ENCODE data around the gene CABP7.

CABP7 gene

DNA sequence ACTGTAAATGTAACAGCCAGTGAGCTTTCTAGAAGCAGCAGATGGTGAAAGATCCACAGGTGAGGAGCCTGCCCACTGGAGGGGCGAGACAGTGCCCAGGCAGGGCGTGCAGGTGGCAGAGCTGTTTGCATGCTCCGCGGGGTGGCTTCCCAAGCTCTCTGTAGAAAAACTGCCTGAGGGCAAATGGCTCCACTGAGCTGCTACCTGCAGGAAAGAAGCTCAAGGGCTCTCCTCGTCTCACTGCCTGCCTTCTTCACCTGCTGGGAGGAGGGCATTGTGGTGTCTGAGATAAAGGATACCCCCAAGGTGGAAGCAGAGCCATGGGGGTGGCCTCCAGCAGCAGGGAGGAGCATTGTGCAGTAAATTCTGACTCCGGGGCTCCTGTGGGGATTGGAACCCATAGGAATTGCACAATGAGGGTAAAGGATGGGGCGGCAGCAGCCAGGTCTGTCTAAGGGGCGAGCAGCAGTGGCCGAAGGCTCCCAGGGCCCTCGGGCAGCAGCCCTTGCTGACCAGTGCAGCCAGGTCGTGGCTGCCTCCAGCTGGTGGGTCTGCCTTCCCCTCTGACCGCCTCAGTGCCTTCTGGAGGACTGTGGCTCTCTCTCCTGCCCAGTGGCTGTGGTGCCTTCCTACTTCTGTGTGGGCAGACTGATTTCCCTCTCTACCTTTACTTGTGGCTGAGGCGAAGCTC, 28.0 kb upstream of the CABP7 start:
- H3K36me3 ChIP-seq (ENCODE audit: insufficient read depth, low read length) = peaks cover 25% of the 10 kb centered on the region
- no peaks in the 10 kb centered on the region for H3K4me1 ChIP-seq (ENCODE audit: insufficient read depth, low read length, severe bottlenecking)
- H4K20me1 ChIP-seq (ENCODE audit: insufficient read depth, low read length) = no peaks in the 10 kb centered on the region

DNA sequence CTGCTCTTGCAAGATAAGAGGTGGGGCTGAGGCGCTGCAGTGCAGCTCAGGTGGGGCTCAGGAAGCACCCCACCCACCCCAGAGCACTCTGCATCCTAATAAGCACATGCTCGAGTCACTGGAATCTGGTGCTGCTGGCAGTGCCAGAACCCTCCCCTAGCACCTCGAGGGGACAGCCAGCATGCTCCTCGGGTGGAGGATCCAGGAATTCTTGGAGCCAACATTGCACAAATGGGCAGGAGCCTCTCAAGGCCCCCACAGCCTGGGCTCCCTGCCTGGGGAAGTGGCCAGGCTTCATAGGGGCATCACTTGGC, 27.5 kb upstream of the CABP7 start:
- peaks cover 24% of the 10 kb centered on the region for H3K36me3 ChIP-seq (ENCODE audit: insufficient read depth, low read length)
- no peak overlapping the region for H2AFZ ChIP-seq (ENCODE audit: low read length)
- H3K4me3 ChIP-seq (ENCODE audit: low read depth, low read length, poor library complexity, severe bottlenecking) = no peak overlapping the region
- no peaks in the 10 kb centered on the region for H4K20me1 ChIP-seq (ENCODE audit: insufficient read depth, low read length)
- H3K4me1 ChIP-seq (ENCODE audit: insufficient read depth, low read length, severe bottlenecking) = no peaks in the 10 kb centered on the region
- H3K9me2 ChIP-seq (ENCODE audit: low read depth, low read length) = no peaks in the 10 kb centered on the region
- TF ChIP-seq EZH2 (IDR thresholded peaks at IDR 0.05; ENCODE audit: borderline replicate concordance, low read length) = no peak
- TF ChIP-seq, protein P1, sequence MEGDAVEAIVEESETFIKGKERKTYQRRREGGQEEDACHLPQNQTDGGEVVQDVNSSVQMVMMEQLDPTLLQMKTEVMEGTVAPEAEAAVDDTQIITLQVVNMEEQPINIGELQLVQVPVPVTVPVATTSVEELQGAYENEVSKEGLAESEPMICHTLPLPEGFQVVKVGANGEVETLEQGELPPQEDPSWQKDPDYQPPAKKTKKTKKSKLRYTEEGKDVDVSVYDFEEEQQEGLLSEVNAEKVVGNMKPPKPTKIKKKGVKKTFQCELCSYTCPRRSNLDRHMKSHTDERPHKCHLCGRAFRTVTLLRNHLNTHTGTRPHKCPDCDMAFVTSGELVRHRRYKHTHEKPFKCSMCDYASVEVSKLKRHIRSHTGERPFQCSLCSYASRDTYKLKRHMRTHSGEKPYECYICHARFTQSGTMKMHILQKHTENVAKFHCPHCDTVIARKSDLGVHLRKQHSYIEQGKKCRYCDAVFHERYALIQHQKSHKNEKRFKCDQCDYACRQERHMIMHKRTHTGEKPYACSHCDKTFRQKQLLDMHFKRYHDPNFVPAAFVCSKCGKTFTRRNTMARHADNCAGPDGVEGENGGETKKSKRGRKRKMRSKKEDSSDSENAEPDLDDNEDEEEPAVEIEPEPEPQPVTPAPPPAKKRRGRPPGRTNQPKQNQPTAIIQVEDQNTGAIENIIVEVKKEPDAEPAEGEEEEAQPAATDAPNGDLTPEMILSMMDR (IDR thresholded peaks at IDR 0.05; ENCODE audit: low read length) = no peak
- H3K79me2 ChIP-seq (ENCODE audit: insufficient read depth, low read length) = no peaks in the 10 kb centered on the region
- no peak overlapping the region for H3K27ac ChIP-seq (ENCODE audit: low read depth, low read length, poor library complexity, severe bottlenecking)
- no peak overlapping the region for H3K9ac ChIP-seq (ENCODE audit: low read length)
- no peaks in the 10 kb centered on the region for H3K27me3 ChIP-seq (ENCODE audit: insufficient read depth, low read length)
- no peak overlapping the region for H3K4me2 ChIP-seq (ENCODE audit: low read length)
- H3K9me3 ChIP-seq (ENCODE audit: low read length) = no peaks in the 10 kb centered on the region
- no peaks in the 10 kb centered on the region for H3F3A ChIP-seq (ENCODE audit: insufficient read depth, low read length)

More for the DNA sequence above, 28.0 kb upstream of the CABP7 start:
- H3K27me3 ChIP-seq (ENCODE audit: insufficient read depth, low read length) = no peaks in the 10 kb centered on the region
- no peaks in the 10 kb centered on the region for H3K9me3 ChIP-seq (ENCODE audit: low read length)
- no peak overlapping the region for H3K4me3 ChIP-seq (ENCODE audit: low read depth, low read length, poor library complexity, severe bottlenecking)
- H3K27ac ChIP-seq (ENCODE audit: low read depth, low read length, poor library complexity, severe bottlenecking) = no peak overlapping the region
- H3K79me2 ChIP-seq (ENCODE audit: insufficient read depth, low read length) = no peaks in the 10 kb centered on the region
- no peak for TF ChIP-seq EZH2 (IDR thresholded peaks at IDR 0.05; ENCODE audit: borderline replicate concordance, low read length)
- TF ChIP-seq, protein P1 (IDR thresholded peaks at IDR 0.05; ENCODE audit: low read length) = no peak
- no peaks in the 10 kb centered on the region for H3K9me2 ChIP-seq (ENCODE audit: low read depth, low read length)
- H3F3A ChIP-seq (ENCODE audit: insufficient read depth, low read length) = no peaks in the 10 kb centered on the region
- no peak overlapping the region for H3K9ac ChIP-seq (ENCODE audit: low read length)
- no peak overlapping the region for H3K4me2 ChIP-seq (ENCODE audit: low read length)
- no peak overlapping the region for H2AFZ ChIP-seq (ENCODE audit: low read length)

DNA sequence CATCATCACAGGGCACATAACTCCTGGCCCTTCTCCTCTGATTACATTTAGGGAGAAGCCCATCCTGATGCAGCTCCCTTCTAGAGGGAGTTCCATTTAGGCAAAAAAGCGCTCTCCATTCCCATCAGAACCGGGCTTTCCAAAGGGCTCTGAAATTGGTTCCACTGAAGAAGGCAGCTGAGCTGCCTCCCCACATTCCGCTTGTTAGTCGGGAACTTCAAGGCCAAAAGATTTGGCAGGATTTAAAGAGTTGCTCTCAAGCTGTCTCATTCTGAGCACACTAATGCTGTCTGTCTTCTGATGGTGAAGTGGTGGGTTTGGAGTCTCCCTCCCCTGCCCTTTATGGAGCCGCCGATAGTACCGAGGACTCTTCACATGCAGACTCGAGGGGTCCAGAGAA, 26.6 kb upstream of the CABP7 start:
- no peak overlapping the region for H3K27ac ChIP-seq (ENCODE audit: low read depth, low read length, poor library complexity, severe bottlenecking)
- no peaks in the 10 kb centered on the region for H3K9me2 ChIP-seq (ENCODE audit: low read depth, low read length)
- H3K9me3 ChIP-seq (ENCODE audit: low read length) = no peaks in the 10 kb centered on the region
- H2AFZ ChIP-seq (ENCODE audit: low read length) = no peak overlapping the region
- H3K4me1 ChIP-seq (ENCODE audit: insufficient read depth, low read length, severe bottlenecking) = no peaks in the 10 kb centered on the region
- H4K20me1 ChIP-seq (ENCODE audit: insufficient read depth, low read length) = no peaks in the 10 kb centered on the region
- H3K79me2 ChIP-seq (ENCODE audit: insufficient read depth, low read length) = no peaks in the 10 kb centered on the region
- TF ChIP-seq EZH2 (IDR thresholded peaks at IDR 0.05; ENCODE audit: borderline replicate concordance, low read length) = no peak
- TF ChIP-seq, protein P1 (IDR thresholded peaks at IDR 0.05; ENCODE audit: low read length) = no peak
- H3K4me2 ChIP-seq (ENCODE audit: low read length) = no peak overlapping the region
- no peaks in the 10 kb centered on the region for H3K27me3 ChIP-seq (ENCODE audit: insufficient read depth, low read length)
- H3F3A ChIP-seq (ENCODE audit: insufficient read depth, low read length) = no peaks in the 10 kb centered on the region
- H3K4me3 ChIP-seq (ENCODE audit: low read depth, low read length, poor library complexity, severe bottlenecking) = no peak overlapping the region
- H3K9ac ChIP-seq (ENCODE audit: low read length) = no peak overlapping the region
- H3K36me3 ChIP-seq (ENCODE audit: insufficient read depth, low read length) = peaks cover 20% of the 10 kb centered on the region
